ENCODE measurements around the gene AKR1C4. TPM values are rescaled to one million over a fixed set of nuclear protein-coding genes. Genes with fewer than 3 reads are reported as not detected.

AKR1C4 gene
- total RNA-seq, 4 donors from 2014 or later: not detected

GRCh38 chr10:5266804-5267203 is 70.2 kb downstream of the AKR1C4 start:
- DNase-seq (ENCODE audit: low spot score) (no peak), ATAC-seq (ENCODE audit: low FRiP score) (no peak)
- no peak for TF ChIP-seq CTCF (IDR thresholded peaks at IDR 0.05)

GRCh38 chr10:5268234-5268633 is 71.6 kb downstream of the AKR1C4 start:
- TF ChIP-seq CTCF (IDR thresholded peaks at IDR 0.05): no peak
- DNase-seq (ENCODE audit: low spot score): no peak
- no peak for ATAC-seq (ENCODE audit: low FRiP score)

Other genes starting within 250 kb of the AKR1C4 start
- 100 to 1,000 TPM; 107 to 237 (median 129) TPM for gene AKR1C1, start 233.4 kb upstream of the AKR1C4 start, total RNA-seq
- gene AKR1C2, start 193.0 kb upstream of the AKR1C4 start, total RNA-seq: 100 to 1,000 TPM in 3 of 4 donors, 10 to 100 TPM in 1; 51.7 to 269 (median 192) TPM
- gene AKR1C3, start 102.4 kb upstream of the AKR1C4 start, total RNA-seq: 100 to 1,000 TPM in 3 of 4 donors, 10 to 100 TPM in 1; 71.0 to 147 (median 116) TPM
- gene AKR1C8, start 11.7 kb upstream of the AKR1C4 start, total RNA-seq: 1 to 10 TPM in 1 of 4 donors, not detected in 3; 1.5 TPM
- gene UCN3, start 168.1 kb downstream of the AKR1C4 start, total RNA-seq: not detected
- not detected for gene TUBAL3, start 208.0 kb downstream of the AKR1C4 start, total RNA-seq
- 100 to 1,000 TPM in 3 of 4 donors, 10 to 100 TPM in 1; 80.7 to 201 (median 139) TPM for gene NET1, start 215.7 kb downstream of the AKR1C4 start, total RNA-seq

Measured in omental fat pad (tissue), 4 donors.